NCI-H526 (cell line): ENCODE data around the gene IL20.

Experiments used
- DNase-seq, 2 experiments: peaks; one replicate each; lab custom pipeline; 2025; lab: John Stamatoyannopoulos, UW

The IL20 gene

GRCh38 chr1:206904423-206905142, 39.2 kb downstream of the IL20 start:
- DNase-seq: no peak

DNA sequence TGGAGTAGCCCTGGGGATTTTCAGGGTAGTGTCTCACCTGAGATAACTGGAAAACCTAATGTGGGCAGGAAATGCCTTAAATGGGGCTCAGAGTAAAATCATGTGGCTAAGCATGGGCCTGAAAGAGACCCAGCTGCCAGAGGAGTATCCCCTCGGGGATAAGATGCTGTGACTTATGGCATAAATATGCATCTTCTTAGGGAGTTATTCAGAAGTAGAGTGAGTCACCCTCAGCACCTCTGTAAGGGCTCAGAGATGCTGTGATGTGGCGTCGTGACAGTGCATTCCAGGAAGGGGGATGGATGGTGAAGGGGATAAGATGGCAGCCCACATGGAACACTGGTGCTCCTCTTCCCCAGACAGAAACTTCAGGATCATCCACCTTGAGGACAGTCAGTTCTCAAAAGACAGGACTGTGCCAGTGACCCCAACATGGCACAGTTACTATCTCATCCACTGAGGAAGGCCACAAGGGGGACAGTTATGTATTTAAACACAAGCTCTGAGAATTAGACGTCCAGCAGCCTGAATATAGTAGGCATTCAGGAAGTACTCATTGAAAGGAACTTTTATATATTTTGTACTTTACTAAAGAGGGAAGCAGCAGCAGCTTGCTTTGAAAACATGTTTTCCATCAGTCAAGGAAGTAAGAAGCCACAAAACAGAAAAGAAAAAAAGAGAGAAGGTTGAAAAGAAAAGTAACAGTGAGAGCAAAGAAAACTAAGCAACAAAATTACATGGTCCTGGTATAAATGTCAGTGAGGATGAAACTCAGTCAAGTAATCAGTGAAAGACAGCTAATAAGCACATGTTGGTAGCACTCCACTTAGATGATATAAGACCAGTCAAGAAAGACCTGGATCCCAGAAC, 40.1 kb downstream of the IL20 start:
- no peak for DNase-seq

DNA sequence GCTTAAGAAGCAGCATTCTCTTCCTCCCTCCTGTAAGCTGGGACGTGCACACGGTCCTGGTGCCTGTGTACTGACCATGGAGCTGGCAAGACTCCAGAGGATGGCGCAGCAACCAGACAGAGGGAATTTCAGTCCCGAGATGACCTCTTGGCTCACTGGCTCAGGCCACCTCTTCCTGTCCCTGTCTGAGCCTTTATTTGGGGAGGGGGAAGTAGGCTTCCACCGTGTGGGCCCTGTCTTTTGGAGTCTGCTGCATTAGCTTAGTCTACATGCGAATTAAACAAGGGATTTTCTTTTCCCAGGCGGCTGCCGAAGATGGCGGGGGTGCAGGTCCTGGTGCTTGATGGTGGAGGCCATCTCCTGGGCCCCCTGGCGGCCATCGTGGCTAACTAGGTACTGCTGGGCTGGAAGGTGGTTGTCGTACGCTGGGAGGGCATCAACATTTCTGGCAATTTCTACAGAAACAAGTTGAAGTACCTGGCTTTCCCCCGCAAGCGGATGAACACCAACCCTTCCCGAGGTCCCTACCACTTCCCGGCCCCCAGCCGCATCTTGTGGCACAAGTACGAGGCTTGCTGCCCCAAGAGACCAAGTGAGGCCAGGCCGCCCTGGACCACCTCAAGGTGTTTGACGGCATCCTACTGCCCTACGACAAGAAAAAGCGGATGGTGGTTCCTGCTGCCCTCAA, 42.0 kb downstream of the IL20 start:
- peak in 1 of 2 experiments; percentile 14 for DNase-seq

- no peak for DNase-seq
Measured at GRCh38 chr1:206908038-206908437, 42.6 kb downstream of the IL20 start.

- DNase-seq: peak in 1 of 2 experiments; percentile 87
Measured at GRCh38 chr1:206909161-206909882, 43.9 kb downstream of the IL20 start.

- DNase-seq: no peak
Measured at GRCh38 chr1:206909883-206910318, 44.5 kb downstream of the IL20 start.

DNA sequence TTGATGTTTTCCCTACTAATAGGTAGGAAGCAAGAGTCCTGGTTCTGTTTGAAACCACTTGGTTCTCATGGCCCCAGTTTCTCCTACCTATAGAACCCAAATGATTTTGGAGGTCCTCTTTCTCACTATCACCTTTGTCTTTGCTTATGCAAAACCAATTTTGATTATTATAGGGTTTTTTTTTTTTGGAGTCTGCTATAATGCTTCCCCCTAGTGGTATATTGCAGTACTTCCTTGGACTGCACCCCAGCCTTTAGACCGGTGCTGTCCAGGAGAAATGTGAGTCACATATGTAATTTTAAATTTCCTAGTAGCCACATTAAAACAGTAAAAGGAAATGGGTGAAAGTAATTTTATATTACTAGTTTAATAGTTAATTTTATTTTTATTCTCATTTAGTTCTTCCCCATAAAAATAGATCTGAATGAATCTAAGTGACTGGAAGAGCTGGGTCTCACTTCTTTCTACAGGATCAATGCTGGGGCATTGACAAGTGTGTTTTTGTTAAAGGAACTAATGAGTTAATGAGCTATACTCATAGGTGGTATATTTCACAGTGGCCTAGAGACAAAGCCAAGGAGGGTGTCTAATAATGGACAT, 45.7 kb downstream of the IL20 start:
- peak in 1 of 2 experiments; percentile 70 for DNase-seq

DNA sequence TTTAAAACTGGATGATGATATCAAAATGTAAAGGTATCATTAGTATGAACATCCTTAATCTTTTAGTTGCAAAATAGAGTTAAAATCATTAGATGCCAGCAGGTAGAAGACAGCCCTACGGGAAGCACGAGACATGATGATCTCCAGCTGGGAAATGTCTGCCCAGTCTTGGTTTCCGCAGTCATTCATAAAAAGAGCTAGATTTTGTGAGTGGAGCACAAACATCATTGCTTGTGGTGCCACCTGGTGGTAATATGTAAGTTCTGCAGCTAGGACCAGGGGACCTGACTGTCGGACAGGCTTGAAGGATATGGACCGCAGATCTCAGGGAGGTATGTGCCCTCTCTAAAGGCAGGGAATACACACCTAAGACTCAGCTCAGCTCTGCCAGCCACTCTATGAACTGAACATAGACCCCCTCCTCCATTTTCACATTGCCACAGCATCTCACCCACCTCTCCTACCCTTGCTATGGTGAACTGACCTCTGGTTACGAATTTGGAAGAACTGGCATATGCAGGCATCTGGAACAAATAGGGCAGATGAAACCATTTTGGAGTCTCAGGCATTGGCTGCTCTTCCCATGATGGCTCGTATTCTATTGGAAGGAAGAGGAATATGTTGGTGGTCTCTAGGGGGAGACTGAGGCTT, 47.1 kb downstream of the IL20 start:
- DNase-seq: peak; percentile 67 to 82

DNA sequence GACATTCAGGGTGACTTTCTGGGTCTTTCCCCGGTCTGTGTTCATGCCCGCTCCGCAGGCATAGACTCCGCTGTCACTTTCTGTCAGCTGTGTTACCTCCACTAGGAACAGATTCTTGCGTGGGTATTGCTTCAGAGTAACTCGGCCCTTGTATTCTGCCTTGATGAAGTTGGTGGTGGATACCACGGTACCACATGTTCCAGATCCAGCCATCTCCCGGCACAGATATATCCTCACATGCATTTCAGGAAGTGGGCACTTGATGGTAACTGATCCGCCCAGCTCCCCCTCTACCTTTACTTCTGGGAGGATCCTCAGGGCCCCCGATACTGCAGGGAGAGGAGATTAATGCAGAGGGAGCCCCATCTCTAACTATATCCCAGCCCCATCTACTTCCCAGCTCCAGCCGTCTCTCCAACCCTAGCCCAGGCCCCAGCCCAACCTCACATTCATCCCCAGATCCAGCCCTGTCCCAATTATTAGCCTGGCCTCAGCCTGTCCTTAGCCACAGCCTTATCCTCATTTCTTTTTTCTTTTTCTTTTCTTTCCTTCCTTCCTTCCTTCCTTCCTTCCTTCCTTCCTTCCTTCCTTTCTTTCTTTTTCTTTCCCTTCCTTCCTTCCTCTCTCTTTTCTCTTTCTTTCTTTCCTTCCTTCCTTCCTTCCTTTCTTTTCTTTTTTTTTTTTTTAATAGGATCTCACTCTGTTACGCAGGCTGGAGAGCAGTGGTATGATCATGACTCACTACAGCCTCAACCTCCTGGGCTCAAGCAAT, 48.5 kb downstream of the IL20 start:
- DNase-seq: no peak

- DNase-seq: no peak
Measured at GRCh38 chr1:206915030-206915735, 49.8 kb downstream of the IL20 start.

- DNase-seq: no peak
Measured at GRCh38 chr1:206916000-206916709, 50.7 kb downstream of the IL20 start.

DNA sequence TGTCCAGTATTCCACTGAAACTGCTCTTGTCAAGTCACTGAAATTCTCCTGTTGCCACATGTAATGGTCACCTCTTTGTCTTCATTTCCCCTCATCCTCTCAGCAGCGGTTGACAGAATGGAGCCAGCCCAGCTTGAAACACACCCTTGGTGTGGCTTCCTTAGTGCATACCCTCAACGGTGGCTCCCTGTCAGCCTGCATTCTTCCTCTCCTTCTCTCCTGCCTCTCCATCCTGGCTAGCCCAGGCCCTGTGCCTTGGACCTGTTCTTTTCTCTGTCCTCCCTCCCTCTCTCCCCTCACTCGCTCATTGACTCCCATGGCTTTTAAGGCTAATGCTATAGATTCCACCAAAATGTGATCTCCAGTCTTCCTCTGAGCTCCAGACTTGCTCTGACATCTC, 52.7 kb downstream of the IL20 start:
- DNase-seq: no peak
